HG03558 (cell line): ENCODE results near the gene JPH4.

Source experiments
- ATAC-seq: cut with Tn5 transposase; IDR thresholded peaks from one replicate; pipeline ENCODE4 v1.9.1; 2021; ENCODE audit warnings: moderate number of reproducible peaks; ENCODE audit not compliant: unreplicated experiment; ENCODE audit errors: extremely low read depth

JPH4 gene

DNA sequence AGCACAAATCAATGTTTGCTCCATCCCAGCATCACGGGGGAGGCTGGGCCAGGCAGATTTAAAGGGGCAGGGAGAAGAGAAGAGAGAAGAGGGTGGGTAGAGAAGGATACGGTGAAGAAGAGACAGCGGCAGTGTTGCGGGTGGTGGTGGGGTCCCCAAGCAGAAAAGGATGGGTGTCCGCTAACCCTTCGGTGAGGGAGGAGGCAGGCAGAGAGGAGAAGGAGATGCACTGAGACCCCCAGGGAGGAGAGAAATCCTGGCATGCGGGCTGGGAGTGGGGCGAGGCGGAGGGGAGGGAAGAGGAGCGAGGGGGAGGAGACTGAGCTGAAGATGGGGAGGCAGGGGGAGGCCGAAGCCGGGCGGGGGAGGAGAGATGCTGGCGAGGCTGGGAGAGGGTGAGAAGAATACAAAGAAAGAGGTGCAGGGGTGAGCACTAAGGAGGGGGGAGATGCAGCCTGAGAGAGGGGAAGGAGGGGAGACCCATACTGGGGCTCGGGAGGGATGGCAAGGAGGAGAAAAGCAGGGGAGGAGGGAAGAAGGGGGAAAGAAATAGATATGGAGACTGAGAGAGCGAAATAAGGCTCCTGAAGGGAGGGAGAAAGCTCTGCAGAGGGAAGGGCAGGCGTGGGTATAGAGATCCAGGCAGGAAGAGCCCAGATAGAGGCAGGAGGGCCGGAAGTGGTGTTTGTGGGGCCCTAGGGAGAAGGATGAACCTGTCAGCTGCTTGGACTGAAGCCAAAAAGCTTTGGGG, at the start of gene JPH4:
JPH4 (minus strand) TSS at position 231 of the 751 bp plus-strand sequence. CDS start 1,337 bp downstream, outside the sequence.
- no peak for ATAC-seq

DNA sequence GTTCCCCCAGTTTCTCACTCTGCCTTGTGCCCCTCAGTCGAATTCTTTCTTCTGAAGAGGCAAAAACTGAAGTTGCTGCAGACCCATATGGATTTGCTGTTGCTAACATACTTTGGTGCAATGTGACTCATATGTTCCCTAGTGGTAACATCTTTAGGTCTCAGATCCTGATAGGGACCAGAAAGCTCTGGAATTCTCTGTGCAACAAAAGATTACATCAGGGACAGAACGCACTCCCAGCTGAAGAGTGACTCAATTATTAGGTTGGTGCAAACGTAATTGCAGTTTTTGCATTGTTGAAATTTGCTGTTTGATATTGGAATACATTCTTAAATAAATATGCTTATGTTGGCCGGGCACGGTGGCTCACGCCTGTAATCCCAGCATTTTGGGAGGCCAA, 49.4 kb upstream of the JPH4 start:
- no peak for ATAC-seq

DNA sequence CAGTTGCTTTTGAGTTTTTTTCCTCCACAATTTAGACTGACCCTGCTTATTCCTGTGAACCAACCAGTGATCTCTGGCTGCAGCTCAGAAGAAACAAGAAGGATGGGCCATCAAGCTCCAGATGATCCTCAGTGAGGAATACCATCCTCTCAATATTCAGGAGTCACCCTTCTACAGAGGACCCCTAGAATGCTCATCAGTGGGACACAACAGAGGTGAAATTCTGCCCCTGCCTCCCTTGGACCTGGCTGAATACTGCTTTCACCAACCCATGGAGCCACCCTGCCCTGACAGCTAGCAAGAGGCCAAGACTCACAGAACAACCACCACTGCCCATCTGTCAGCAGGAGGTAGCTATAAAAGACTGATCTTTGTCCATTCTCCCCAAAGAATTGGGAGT, 48.4 kb upstream of the JPH4 start:
- ATAC-seq, result no peak

DNA sequence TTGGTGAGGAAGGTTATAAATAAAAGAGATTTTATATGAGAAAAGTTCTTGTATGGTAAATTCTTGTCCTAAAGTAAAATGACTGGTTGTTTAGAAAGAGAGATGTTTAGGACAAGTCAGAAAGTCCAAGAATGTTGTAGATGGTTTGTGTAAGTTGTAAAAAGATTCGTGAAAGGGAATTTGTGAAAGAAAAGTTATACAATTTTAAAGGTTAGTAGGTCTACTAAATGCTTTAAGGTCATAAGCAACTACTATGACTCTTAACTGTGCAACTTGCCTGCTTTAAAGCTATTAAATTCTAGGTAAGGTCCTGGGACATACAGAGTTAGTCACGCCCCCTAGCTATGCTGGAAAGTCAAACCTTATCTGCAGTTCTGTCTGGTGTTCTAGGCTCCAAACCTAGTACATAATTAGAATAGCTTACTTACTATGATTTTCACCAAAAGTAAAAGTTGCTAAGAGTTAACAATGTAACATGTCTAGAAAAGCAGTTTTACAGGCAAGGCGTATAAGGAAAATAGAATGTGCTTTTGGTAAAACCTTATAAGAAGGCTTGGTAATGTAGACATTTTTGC, 46.3 kb upstream of the JPH4 start:
- no peak for ATAC-seq

DNA sequence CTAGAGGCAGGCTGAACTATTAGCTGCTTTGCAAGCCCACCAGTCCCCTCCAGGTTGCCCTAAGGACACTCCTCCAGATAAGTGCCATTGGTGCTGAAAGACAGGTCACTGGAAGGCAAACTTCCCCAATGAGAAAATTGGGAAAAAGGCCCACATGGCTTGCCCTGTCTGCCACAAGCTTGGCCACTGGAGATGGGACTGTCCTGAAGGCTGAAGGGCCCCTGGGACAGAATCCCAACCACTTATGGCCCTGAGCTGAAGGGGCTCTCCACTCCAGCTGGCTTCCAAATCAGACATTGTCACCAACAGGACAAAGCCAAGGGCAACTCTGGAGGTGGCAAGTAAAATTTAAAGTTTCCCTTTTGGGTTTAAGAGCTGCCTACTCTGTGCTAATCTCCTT, 45.4 kb upstream of the JPH4 start:
- no peak for ATAC-seq

DNA sequence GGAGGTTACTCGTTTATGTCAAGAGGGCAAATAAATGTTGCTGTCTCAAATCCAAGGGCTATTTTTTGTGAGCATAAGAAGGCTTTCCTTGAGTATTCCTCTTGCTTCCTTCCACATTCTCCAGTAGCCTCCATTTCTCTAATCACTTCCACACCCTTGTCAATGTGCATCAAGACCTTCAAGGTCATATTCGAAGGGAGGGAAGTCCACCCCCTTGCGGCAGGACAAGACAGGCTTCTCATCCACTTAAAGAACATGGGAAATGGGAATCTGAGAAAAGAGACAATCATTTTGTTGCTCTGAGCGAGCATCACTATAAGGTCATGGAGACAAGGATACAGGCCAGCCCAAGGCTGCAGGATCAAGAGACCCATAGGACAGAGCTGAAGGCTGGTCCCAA, 44.4 kb upstream of the JPH4 start:
- no peak for ATAC-seq

DNA sequence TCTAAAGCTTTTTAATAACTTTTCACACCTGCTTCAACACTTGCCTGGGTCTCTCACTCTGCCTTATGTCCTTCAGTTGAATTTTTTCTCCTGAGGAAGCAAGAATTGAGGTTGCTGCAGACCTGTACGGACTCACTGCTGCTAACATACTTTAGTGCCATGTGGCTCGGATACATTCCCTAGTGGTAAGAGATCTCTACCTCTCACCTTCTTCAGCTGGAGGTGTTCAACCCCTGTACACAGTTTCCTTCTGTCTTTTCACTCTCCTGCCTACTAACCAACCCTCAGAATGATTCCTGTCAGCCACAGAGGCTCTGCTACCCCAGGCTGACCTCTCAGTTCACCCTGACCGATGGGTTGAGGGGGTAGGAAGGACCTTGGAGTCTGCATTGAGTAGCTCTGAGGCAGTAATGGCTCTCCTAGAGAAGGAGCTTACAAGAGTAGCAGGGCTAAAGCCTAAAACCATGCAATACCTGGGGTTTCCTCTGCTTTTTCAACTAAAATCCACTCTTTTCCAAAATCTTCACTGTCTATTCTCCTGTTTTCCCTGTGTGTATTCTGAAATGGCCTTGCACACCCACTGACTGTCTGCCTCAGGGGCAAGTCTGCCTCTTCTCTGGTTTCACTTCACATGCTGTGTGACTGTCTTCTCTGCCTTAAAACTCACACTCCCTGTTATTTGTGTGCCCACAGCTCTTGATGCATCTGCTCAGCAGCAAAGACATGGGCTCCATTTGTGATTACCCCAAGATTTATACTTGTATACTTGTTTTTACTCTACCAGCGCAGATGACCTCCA, 43.5 kb upstream of the JPH4 start:
- ATAC-seq, result no peak

DNA sequence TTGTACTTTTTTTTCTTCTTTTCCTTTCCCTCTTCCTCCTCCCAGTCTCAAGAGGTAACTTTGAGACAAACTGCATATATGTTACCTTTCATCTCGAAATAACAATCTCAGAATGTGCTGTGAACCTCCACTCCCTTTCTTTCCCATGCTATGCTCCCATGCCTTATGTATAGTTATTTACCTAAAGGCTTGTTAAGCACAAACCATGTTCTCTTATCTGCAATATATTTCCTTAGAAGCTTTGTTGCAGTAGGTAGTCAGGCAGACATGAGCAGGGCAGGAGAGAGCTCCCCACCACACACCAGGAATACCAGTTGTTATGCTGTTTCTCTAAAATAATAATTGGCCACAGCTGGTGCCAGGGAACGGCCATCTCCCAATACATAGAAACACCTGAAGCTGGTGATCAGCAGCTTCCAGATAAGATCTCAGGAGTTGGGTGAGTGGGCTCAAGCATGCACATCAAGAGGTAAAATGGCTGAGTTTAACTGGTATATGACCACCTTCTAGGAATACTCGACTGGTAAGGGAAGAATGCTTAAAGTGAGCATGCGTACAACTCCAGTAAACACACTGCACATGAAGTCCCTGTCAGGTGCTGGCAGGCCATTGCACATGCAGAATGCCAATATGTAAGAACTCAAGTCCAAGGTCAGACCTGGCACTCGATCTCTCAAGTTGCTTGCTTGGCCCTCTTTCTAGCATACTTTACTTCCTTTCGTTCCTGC, 42.8 kb upstream of the JPH4 start:
- no peak for ATAC-seq

DNA sequence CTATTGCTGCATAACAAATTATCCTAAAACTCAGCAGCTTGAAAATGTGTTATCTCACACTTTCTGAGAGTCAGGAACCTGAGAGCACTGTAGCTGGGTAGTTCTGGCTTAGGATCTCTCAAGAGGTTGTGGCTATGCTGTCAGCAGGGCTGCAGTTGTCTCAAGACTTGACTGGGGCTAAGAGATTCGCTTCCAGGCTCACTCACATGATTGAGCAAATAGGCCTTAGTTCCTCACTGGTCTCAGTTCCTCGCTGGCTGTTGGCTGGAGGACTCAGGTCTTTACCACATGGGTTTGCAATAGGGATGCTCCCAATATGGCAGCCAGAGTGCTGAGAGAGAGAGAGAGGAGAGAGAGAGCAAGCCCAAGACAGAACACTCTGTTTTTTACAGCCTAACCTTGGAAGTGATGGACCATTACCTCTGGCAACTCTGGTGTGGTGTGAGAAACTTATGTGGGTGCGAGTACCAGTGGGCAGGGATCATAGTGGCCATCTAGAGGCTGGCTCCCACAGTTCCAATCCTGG, 41.6 kb upstream of the JPH4 start:
- ATAC-seq, result no peak

DNA sequence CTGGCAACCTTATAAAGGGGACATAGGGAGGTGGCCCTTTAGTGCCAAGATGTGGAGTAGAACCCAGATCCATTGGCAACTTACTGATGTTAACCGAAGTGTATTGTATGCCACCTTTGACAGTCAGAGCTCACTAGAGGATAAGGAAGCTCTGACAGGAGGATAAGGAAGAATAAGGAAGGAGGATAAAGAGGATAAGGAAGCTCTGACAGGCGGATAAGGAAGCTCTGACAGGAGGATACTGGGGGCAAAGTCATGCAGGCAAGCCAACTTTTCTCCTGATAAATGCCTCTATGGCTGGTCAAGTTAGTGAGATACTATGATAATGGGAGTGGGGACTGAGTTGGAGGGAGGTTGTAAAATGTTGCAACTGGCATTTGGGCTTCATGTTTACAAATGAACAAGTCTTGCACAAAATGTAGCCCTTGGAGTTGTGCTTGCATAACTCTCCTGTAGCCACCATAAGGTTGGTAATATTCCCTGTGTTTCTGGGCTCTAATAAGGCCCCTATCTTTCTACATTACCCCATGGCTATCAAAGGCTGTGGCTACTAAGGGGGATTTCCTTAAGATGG, 39.9 kb upstream of the JPH4 start:
- no peak for ATAC-seq

DNA sequence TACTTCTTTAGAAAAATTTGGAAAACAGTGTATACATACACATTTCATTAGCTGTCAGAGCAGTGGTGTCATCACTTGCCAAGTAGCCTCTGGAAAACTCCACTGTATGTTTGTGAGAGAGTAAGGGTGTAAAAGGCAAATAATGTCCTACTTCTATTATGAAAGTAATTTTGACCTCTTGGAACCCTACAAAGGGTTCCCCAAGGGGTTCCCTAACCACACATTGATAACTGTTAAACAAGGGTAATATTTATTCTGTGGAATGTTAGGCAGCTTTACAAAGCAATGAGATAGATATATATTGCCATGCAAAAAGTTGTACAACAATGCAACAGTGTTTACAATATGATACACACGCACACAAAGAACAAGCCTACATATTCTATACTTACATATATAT, 38.9 kb upstream of the JPH4 start:
- no peak for ATAC-seq

DNA sequence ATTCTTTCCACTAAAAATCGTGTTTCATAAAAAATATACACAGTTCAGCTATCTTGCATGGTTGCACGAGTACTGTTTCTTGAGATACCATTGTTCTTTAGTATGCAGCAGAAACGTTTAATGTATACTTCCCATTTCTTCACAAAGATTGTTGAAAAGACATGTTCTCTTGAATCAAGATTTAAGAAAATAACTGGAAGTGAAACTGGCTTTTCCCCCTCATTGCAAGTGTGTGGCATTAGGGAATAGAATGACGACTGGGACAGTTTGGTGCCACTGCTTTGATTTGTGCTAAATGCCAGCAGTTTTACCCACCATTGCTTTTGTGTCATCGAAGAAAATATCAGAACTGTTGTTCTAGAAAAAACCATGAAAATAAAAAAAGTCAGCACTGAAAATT, 37.3 kb upstream of the JPH4 start:
- ATAC-seq, result no peak

DNA sequence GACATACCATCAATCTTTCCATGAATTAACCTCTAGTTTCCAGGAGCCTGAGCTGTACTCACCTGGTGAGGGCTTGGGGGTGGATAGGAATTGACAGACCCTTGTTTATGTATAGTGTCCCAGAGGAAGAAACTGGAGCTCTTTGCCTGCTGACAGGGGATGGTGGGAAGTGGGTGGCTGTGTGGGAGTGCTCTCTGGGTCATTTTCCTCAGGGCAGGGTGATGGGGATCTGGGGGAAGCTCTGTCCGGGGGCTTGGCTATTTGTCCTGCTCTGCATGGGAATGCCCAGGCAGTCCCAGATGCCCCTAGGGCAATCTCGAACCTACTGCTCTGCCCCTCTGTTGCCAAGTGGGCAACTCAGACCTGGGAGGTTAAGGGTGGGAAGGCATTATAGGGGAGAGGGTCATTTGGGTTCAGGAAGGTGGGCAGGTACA, 35.8 kb upstream of the JPH4 start:
- ATAC-seq, result no peak

DNA sequence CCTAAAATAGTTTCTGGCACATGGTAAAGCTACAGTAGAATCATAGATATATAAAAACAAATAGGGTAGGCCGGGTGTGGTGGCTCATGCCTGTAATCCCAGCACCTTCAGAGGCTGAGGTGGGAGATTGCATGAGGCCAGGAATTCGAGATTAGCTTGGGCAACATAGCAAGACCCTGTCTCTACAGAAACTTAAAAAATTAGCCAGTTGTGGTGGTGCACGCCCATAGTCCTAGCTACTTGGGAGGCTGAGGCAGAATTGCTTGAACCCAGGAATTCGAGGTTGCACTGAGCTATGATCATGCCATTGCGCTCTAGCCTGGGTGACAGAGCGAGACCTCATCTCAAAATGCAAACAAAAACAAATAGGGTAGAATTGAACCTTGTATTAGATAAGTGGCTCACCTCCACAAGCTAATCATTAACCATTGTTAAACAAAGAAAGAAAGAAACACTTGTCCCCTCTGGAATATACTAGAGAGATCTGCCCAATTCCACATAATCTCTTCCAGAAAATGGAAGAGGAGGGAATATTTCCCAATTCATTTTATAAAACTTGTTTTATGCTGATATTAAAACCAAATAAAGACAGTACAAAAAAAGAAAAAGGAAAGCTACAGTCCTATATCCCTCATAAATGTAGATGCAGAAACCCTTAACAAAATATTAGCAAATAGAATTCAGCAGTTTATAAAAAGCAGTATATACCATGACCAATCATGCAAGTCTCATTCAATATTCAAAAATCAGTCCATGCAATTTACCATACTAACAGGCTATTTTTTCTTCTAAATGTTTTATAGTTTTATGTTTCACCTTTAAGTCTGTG, 34.9 kb upstream of the JPH4 start:
- ATAC-seq, result no peak

DNA sequence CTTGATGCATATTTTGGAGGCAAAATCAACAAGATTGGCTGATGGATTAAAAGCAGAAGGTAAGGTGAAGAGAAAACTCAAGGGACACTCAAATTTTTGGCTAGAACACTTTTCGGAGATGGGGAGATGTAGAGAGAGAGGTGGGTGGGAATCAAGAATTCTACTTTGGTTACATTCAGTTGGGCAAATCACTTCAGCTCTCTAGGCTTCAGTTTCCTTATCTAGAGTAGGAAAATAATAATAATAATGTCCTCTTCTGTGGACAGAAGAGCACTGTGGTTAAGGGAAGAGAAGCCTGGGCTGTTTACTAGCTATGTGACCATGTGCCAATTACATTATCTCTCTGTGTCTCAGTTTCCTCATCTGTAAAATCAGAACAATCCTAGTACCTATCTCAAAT, 34.2 kb upstream of the JPH4 start:
- ATAC-seq, result no peak

DNA sequence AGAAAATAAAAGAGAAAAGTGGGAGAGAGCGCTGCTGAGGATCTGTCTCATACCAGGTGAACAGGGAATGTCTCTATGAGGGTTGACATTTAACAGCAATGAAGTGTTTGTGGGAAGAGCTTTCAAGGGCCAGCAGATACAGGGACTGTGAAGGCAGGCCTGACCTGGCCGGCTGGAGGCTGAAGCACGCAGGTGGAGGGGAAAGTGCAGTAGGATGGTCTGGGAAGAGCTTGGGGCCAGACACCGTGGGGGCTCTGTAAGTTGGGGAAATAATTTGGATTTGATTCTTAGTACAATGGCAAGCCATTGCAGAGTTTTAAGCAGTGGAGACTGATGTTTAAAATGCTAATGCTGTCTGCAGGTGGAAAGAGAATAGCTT, 33.8 kb upstream of the JPH4 start:
- ATAC-seq, result no peak

DNA sequence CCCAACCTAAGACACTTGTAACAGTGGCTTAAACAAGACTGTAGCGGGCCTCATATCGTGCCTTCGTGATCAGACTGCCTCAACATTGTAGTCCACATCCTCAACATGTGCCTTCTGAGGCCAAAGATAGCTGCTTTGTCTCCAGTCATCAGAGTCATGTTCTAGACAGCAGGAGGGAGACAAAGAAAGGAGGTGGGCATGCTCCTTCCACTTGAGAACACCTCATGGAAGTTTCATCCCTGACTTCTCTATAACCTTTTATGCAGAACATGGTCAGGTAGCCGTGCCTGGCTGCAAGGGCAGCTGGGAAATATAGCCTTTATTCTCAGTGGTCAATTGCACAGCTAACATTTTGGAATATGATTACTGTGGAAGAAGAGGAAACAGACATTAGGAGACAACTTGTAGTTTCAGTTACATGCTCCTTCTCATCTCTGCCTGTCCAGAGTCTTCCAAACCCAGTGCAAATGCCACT, 32.3 kb upstream of the JPH4 start:
- ATAC-seq, result no peak

DNA sequence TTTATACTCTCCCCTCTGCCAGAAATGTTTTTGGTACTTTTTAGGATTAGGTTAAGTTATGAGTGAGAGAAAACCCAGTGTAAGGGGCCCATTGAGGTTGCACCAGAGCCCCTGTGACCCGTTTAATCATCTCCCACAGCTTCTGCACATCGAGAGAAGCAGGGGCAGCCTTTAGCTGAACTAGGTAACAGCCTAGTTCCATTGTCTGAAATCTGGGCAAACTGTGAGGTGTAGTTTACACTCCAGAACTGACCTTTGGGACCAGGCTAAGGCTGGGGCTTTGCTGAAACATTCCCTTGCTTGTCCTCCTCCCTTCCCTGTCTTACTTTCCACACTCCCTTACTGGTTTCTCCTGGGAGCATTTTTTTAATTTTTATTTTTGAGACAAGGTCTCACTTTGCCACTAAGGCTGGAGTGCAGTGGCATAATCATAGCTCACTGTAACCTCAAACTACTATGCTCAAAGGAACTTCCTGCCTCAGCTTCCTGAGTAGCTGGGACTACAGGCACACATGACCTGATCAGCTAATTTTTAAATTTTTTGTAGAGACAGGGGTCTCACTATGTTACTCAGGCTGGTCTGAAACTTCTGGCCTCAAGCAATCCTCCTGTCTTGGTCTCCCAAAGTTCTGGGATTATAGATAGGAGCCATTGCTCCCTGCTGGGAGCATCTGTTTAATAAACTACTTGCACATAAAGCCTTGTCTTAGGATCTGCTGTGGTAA, 31.7 kb upstream of the JPH4 start:
- no peak for ATAC-seq
